ENCODE data around the gene KCNMB2. TPM values are rescaled to one million over a fixed set of nuclear protein-coding genes. Genes with fewer than 3 reads are reported as not detected.

KCNMB2 gene
- total and polyA plus RNA-seq, 5 donors from 2014 or later = not detected

DNA sequence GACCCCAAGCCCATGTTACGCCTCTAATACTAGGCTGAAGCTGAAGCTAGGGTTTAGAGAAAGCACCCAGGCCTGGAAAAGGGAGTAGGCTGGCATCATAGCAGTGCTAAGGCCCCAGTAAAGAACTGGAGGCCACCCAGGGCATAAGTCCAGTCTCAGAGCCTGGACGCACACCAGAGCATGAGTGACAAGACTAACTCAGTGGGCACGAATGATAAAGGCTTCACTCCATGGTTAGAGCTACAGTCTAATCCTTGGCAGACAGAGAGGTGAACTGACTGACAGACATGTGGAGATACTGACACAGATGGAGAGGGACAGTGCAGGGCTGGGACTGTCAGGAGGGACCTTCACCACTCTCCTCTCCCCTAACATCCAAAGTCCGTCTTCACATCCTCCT lies 139.8 kb downstream of the KCNMB2 start:
- no peaks in the 10 kb centered on the region for H3K36me3 Mint-ChIP-seq
- Histone ChIP-seq H3K36me3 (ENCODE audit: control insufficient read depth, insufficient read depth, low read length) (no peaks in the 10 kb centered on the region), H3K4me1 (ENCODE audit: control insufficient read depth, insufficient read depth, low read length, poor library complexity, severe bottlenecking) (no peaks in the 10 kb centered on the region), H3K9me3 (ENCODE audit: control insufficient read depth in 2 of 2, low read length in 2 of 2) (no peaks in the 10 kb centered on the region), H3K27me3 (ENCODE audit: control insufficient read depth, insufficient read depth, low read length) (no peaks in the 10 kb centered on the region), H3K4me3 (ENCODE audit: low read depth, low read length) (no peak overlapping the region), H3K27ac (ENCODE audit: insufficient read depth, low read length, poor library complexity, severe bottlenecking) (no peak overlapping the region)
- H3K4me3 Mint-ChIP-seq = no peak overlapping the region
- DNase-seq (no peak), ATAC-seq (ENCODE audit: low read depth in 2 of 2) (no peak)
- no peaks in the 10 kb centered on the region for H3K4me1 Mint-ChIP-seq
- peaks cover 0 to 4% (median 0%) of the 10 kb centered on the region in 7 donors for H3K9me3 Mint-ChIP-seq
- no peak overlapping the region for H3K27ac Mint-ChIP-seq
- no peaks in the 10 kb centered on the region for H3K27me3 Mint-ChIP-seq

DNA sequence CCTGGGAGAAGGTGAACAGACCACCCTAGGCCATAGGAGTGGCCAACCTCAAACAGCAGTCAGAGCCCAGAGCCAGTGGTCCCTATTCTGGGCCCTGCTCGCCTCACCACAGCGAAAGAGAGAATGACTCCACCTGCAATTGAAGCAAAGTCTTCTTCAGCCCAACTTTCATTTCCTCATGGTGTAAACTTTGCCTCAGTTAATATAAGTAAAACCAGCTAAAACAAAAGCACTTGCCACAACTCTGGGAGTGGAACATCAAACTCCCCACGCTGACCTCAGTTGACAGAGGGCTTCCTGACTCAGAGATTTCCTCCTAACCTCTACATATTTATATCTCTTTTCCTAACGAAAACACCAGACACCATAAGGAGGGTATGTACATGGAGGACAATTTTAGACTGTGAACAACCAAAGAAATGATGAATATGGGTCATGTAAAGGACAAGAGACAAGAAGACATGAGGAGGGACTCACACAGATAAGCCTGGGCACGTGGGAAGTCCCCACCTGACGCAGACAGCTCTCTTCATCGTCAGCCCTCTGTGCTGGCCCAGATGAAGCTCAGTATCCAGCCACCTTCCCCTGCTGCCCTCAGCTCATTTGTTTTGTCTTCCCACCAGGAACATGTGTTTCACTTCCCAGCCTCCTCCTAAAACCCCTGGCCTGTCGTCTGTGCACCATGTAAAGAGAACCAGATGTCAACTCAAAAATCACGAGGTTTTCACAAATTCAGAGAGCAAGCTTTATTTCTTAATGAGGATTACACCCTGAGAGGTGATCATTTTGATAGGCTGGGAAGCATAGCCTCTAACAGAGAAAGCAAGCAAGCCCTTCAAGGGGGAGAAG lies 140.9 kb downstream of the KCNMB2 start:
- Histone ChIP-seq H3K27ac (ENCODE audit: insufficient read depth, low read length, poor library complexity, severe bottlenecking) (no peak overlapping the region), H3K27me3 (ENCODE audit: control insufficient read depth, insufficient read depth, low read length) (no peaks in the 10 kb centered on the region), H3K9me3 (ENCODE audit: control insufficient read depth in 2 of 2, low read length in 2 of 2) (no peaks in the 10 kb centered on the region), H3K4me1 (ENCODE audit: control insufficient read depth, insufficient read depth, low read length, poor library complexity, severe bottlenecking) (no peaks in the 10 kb centered on the region), H3K36me3 (ENCODE audit: control insufficient read depth, insufficient read depth, low read length) (no peaks in the 10 kb centered on the region), H3K4me3 (ENCODE audit: low read depth, low read length) (no peak overlapping the region)
- H3K9me3 Mint-ChIP-seq = peaks cover 0 to 4% (median 0%) of the 10 kb centered on the region in 7 donors
- H3K4me3 Mint-ChIP-seq = no peak overlapping the region
- H3K27me3 Mint-ChIP-seq = no peaks in the 10 kb centered on the region
- H3K4me1 Mint-ChIP-seq = no peaks in the 10 kb centered on the region
- ATAC-seq (ENCODE audit: low read depth in 2 of 2) (no peak), DNase-seq (no peak)
- no peak overlapping the region for H3K27ac Mint-ChIP-seq
- no peaks in the 10 kb centered on the region for H3K36me3 Mint-ChIP-seq

DNA sequence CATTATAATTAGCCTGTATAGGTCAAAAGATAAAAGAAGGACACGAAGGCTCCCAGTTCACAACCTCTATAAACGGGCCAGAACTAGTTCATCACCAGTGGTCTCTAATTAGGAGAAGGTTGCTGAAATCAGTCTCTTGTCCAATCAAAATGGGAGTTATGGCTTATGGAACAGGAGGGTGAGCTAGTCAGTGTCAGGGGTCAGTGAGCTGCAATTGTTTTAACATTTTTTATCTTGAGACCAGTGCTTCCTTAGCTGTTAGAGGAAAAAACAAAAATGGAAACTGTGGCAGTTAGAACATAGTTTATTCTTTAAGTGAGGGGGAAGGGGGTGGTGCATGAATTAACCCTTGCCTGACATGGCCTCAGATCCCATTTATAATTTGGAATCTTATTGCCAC lies 141.7 kb downstream of the KCNMB2 start:
- Histone ChIP-seq H3K27me3 (ENCODE audit: control insufficient read depth, insufficient read depth, low read length) (no peaks in the 10 kb centered on the region), H3K27ac (ENCODE audit: insufficient read depth, low read length, poor library complexity, severe bottlenecking) (no peak overlapping the region), H3K4me1 (ENCODE audit: control insufficient read depth, insufficient read depth, low read length, poor library complexity, severe bottlenecking) (no peaks in the 10 kb centered on the region), H3K4me3 (ENCODE audit: low read depth, low read length) (no peak overlapping the region), H3K9me3 (ENCODE audit: control insufficient read depth in 2 of 2, low read length in 2 of 2) (no peaks in the 10 kb centered on the region), H3K36me3 (ENCODE audit: control insufficient read depth, insufficient read depth, low read length) (no peaks in the 10 kb centered on the region)
- no peaks in the 10 kb centered on the region for H3K27me3 Mint-ChIP-seq
- H3K36me3 Mint-ChIP-seq = no peaks in the 10 kb centered on the region
- ATAC-seq (ENCODE audit: low read depth in 2 of 2) (no peak), DNase-seq (no peak)
- no peaks in the 10 kb centered on the region for H3K4me1 Mint-ChIP-seq
- peaks cover 0 to 5% (median 2%) of the 10 kb centered on the region in 7 donors for H3K9me3 Mint-ChIP-seq
- no peak overlapping the region for H3K4me3 Mint-ChIP-seq
- H3K27ac Mint-ChIP-seq = no peak overlapping the region

DNA sequence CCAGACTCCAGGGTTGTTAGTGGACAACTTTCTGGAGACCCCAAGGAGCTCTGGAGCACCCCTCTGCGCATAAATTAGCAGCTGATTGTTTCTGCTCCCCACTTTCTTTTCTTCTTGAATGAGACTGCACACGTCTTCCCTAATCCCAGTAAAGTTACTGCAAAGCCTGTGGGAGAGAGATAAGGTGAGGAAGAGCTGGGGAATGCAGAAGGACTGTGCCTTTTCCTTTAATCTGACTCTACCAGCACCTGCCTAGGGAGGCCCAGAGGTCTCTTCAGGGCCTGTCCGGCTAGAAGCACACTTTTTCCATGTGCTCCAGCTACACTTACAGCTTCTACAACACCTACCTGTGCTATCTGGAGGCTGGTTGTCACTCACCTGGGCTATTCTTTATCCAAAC lies 143.8 kb downstream of the KCNMB2 start:
- Mint-ChIP-seq H3K27me3 (no peaks in the 10 kb centered on the region), H3K27ac (no peak overlapping the region), H3K9me3 (peaks cover 0 to 12% (median 2%) of the 10 kb centered on the region in 7 donors), H3K4me3 (no peak overlapping the region), H3K36me3 (no peaks in the 10 kb centered on the region), H3K4me1 (no peaks in the 10 kb centered on the region)
- Histone ChIP-seq H3K4me1 (ENCODE audit: control insufficient read depth, insufficient read depth, low read length, poor library complexity, severe bottlenecking) (no peaks in the 10 kb centered on the region), H3K4me3 (ENCODE audit: low read depth, low read length) (no peak overlapping the region), H3K9me3 (ENCODE audit: control insufficient read depth in 2 of 2, low read length in 2 of 2) (no peaks in the 10 kb centered on the region), H3K36me3 (ENCODE audit: control insufficient read depth, insufficient read depth, low read length) (no peaks in the 10 kb centered on the region), H3K27ac (ENCODE audit: insufficient read depth, low read length, poor library complexity, severe bottlenecking) (no peak overlapping the region), H3K27me3 (ENCODE audit: control insufficient read depth, insufficient read depth, low read length) (no peaks in the 10 kb centered on the region)
- ATAC-seq (ENCODE audit: low read depth in 2 of 2) (no peak), DNase-seq (no peak)

DNA sequence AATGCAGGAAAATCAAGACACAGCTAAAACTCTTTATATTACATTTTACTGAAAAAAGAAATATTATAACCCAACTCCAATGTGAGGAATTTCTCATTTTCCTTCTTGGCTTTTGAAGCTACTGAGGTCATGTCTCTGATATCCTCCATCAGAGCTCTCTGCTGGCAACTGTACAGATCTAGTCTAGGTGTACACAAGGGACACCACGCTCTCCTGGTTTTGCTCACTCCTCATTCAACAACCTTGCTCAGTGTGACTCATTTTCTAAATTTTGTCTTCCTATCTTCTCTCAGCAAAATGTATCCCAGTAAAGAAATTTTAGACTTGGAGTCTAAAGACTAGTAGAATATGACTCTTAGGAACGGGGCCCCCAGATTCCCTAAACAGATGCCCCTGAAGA lies 144.3 kb downstream of the KCNMB2 start:
- DNase-seq (no peak), ATAC-seq (ENCODE audit: low read depth in 2 of 2) (no peak)
- Mint-ChIP-seq H3K27me3 (no peaks in the 10 kb centered on the region), H3K4me3 (no peak overlapping the region), H3K4me1 (no peaks in the 10 kb centered on the region), H3K9me3 (peaks cover 0 to 12% (median 2%) of the 10 kb centered on the region in 7 donors), H3K36me3 (no peaks in the 10 kb centered on the region), H3K27ac (no peak overlapping the region)
- Histone ChIP-seq H3K27ac (ENCODE audit: insufficient read depth, low read length, poor library complexity, severe bottlenecking) (no peak overlapping the region), H3K4me3 (ENCODE audit: low read depth, low read length) (no peak overlapping the region), H3K9me3 (ENCODE audit: control insufficient read depth in 2 of 2, low read length in 2 of 2) (no peaks in the 10 kb centered on the region), H3K27me3 (ENCODE audit: control insufficient read depth, insufficient read depth, low read length) (no peaks in the 10 kb centered on the region), H3K4me1 (ENCODE audit: control insufficient read depth, insufficient read depth, low read length, poor library complexity, severe bottlenecking) (no peaks in the 10 kb centered on the region), H3K36me3 (ENCODE audit: control insufficient read depth, insufficient read depth, low read length) (no peaks in the 10 kb centered on the region)

DNA sequence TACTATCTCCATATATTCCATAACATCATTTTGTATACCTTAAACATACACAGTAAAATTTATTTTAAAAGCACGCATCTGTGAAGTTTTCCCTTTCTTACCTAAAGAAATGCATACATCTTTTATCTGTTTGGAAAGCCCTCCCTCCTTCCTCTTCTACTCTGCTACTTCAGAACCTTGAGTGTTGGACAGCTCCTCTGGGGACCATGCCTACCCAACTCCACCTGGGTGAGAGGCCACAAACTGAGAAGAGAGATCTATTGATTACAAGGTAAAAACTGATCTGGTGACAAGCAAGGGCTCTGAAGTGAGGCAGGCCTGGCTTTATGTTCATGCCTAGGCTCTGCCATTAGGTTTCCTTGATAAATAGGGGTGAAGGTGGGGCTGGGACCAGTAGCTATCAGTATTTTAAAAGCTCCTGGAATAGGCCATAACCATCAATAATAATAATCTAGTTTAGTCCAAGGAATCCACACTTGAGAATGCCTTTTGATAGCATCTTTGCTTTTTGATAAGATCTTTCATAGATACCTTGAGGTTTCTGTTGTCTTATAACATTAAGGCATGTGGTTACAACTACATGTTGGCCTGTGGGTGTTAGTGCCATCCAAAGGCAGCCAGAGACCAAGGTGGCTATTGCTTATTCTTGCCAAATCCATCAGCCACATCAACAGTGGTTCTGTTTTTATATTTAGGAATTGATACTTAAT lies 148.8 kb downstream of the KCNMB2 start:
- no peaks in the 10 kb centered on the region for H3K36me3 ChIP-seq (ENCODE audit: control insufficient read depth, insufficient read depth, low read length)
- H3K27me3 Mint-ChIP-seq = no peaks in the 10 kb centered on the region
- H3K4me3 Mint-ChIP-seq = no peak overlapping the region
- H3K27me3 ChIP-seq (ENCODE audit: control insufficient read depth, insufficient read depth, low read length) = no peaks in the 10 kb centered on the region
- H3K27ac Mint-ChIP-seq = no peak overlapping the region
- no peak overlapping the region for H3K4me3 ChIP-seq (ENCODE audit: low read depth, low read length)
- no peak overlapping the region for H3K27ac ChIP-seq (ENCODE audit: insufficient read depth, low read length, poor library complexity, severe bottlenecking)
- H3K9me3 ChIP-seq (ENCODE audit: control insufficient read depth in 2 of 2, low read length in 2 of 2) = no peaks in the 10 kb centered on the region
- H3K4me1 Mint-ChIP-seq = no peaks in the 10 kb centered on the region
- H3K9me3 Mint-ChIP-seq = peaks cover 0 to 12% (median 2%) of the 10 kb centered on the region in 7 donors
- H3K36me3 Mint-ChIP-seq = no peaks in the 10 kb centered on the region
- H3K4me1 ChIP-seq (ENCODE audit: control insufficient read depth, insufficient read depth, low read length, poor library complexity, severe bottlenecking) = no peaks in the 10 kb centered on the region
- ATAC-seq (ENCODE audit: low read depth in 2 of 2) = no peak
- no peak for DNase-seq

DNA sequence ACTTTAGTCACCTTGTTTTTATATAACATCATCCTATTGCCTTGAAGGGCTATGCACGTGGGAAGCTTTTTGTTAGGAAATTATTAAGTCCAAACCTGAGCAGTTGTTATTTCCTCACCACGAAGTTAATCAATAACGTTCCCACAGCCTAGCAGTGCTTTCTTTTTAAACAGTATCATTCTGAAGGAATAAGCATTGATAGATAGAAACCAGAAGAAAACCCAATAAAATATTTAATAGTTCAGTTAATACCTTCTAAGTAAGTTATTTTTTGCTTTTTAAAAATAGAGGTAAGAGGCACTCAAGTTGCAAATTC lies 149.3 kb downstream of the KCNMB2 start:
- no peaks in the 10 kb centered on the region for H3K27me3 Mint-ChIP-seq
- H3K4me3 Mint-ChIP-seq = no peak overlapping the region
- no peaks in the 10 kb centered on the region for H3K4me1 Mint-ChIP-seq
- Histone ChIP-seq H3K4me3 (ENCODE audit: low read depth, low read length) (no peak overlapping the region), H3K9me3 (ENCODE audit: control insufficient read depth in 2 of 2, low read length in 2 of 2) (no peaks in the 10 kb centered on the region), H3K4me1 (ENCODE audit: control insufficient read depth, insufficient read depth, low read length, poor library complexity, severe bottlenecking) (no peaks in the 10 kb centered on the region), H3K27ac (ENCODE audit: insufficient read depth, low read length, poor library complexity, severe bottlenecking) (no peak overlapping the region), H3K27me3 (ENCODE audit: control insufficient read depth, insufficient read depth, low read length) (no peaks in the 10 kb centered on the region), H3K36me3 (ENCODE audit: control insufficient read depth, insufficient read depth, low read length) (no peaks in the 10 kb centered on the region)
- H3K27ac Mint-ChIP-seq = no peak overlapping the region
- DNase-seq (no peak), ATAC-seq (ENCODE audit: low read depth in 2 of 2) (no peak)
- H3K9me3 Mint-ChIP-seq = peaks cover 0 to 12% (median 2%) of the 10 kb centered on the region in 7 donors
- no peaks in the 10 kb centered on the region for H3K36me3 Mint-ChIP-seq

DNA sequence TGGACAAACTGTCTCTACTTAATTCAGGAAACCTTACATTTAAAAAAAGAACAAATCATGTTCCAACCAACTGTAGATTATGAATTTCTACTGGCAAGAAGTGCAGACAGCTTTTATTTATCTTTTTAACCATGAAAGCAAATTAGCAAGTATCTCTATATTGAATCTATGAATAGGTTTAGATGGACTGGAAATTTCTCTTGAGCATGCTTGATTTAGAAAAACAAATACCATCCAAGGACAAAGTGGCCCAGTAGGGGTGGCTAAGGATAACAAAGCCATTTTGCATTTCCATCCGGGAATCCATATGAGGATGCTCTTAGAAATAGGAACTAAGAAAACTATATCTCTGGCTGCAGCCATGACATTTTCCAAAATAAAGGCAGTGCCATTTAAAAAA lies 150.6 kb downstream of the KCNMB2 start:
- no peaks in the 10 kb centered on the region for H3K27me3 Mint-ChIP-seq
- Histone ChIP-seq H3K27ac (ENCODE audit: insufficient read depth, low read length, poor library complexity, severe bottlenecking) (no peak overlapping the region), H3K4me3 (ENCODE audit: low read depth, low read length) (no peak overlapping the region), H3K9me3 (ENCODE audit: control insufficient read depth in 2 of 2, low read length in 2 of 2) (no peaks in the 10 kb centered on the region), H3K36me3 (ENCODE audit: control insufficient read depth, insufficient read depth, low read length) (no peaks in the 10 kb centered on the region), H3K4me1 (ENCODE audit: control insufficient read depth, insufficient read depth, low read length, poor library complexity, severe bottlenecking) (no peaks in the 10 kb centered on the region), H3K27me3 (ENCODE audit: control insufficient read depth, insufficient read depth, low read length) (no peaks in the 10 kb centered on the region)
- ATAC-seq (ENCODE audit: low read depth in 2 of 2) (no peak), DNase-seq (no peak)
- no peaks in the 10 kb centered on the region for H3K36me3 Mint-ChIP-seq
- no peak overlapping the region for H3K4me3 Mint-ChIP-seq
- no peak overlapping the region for H3K27ac Mint-ChIP-seq
- no peaks in the 10 kb centered on the region for H3K4me1 Mint-ChIP-seq
- H3K9me3 Mint-ChIP-seq = peaks cover 0 to 12% (median 2%) of the 10 kb centered on the region in 7 donors

All from CD4-positive, CD25-positive, alpha-beta regulatory T cell (primary cell).